H1 (cell line): Measurements from ENCODE around the gene HK1. TPM values are rescaled to one million over a fixed set of nuclear protein-coding genes. Genes with fewer than 3 reads are reported as not detected.

Experiments used
- CTCF ChIA-PET: fragments of 300-600 bp; sonication (Branson Sonifier 250); formaldehyde crosslinking; loops from one replicate; lab custom pipeline; 2021; ENCODE audit not compliant: partially characterized antibody; lab: Charles Lee
- POLR2A ChIA-PET: fragments of 300-600 bp; sonication (Branson Sonifier 250); formaldehyde crosslinking; loops from one replicate; lab custom pipeline; 2021; ENCODE audit warnings: inconsistent platforms; ENCODE audit not compliant: partially characterized antibody; lab: Charles Lee
- DNase-seq, 2 experiments: peaks; one replicate each; pipeline versions ENCODE4 v3.0.0 to v3.0.0-alpha.2; 2010 to 2022; ENCODE audit warnings: low spot score in 2 of 2, low read depth in 1 of 2, mixed read lengths in 1 of 2
- FAIRE-seq: peaks from 2 replicates; lab custom pipeline; 2011; peaks lifted over from hg19 to GRCh38; lab: Jason Lieb, UNC
- H2AFZ ChIP-seq: 2 replicates; pipeline ENCODE4 v1.8.1; 2012; ENCODE audit warnings: low read length, inconsistent platforms
- H2AK5ac ChIP-seq: 2 replicates; pipeline ENCODE4 v1.6.1; 2013; ENCODE audit warnings: low read depth, low read length
- H2BK120ac ChIP-seq: replicated peaks from 2 replicates; pipeline ENCODE3; 2013; ENCODE audit warnings: low read depth, low read length, inconsistent platforms
- H2BK12ac ChIP-seq: 2 replicates; pipeline ENCODE4 v1.6.1; 2013; ENCODE audit warnings: low read depth, low read length
- H2BK15ac ChIP-seq: 2 replicates; pipeline ENCODE4 v1.6.1; 2013; ENCODE audit warnings: low read length
- H2BK20ac ChIP-seq: 2 replicates; pipeline ENCODE4 v1.6.1; 2013; ENCODE audit warnings: low read length
- H2BK5ac ChIP-seq: 2 replicates; pipeline ENCODE4 v1.6.1; 2013; ENCODE audit warnings: low read depth, low read length
- H3K14ac ChIP-seq: 2 replicates; pipeline ENCODE4 v1.6.1; 2013; ENCODE audit warnings: inconsistent platforms; ENCODE audit not compliant: insufficient read length
- H3K18ac ChIP-seq: 2 replicates; pipeline ENCODE4 v1.6.1; 2013; ENCODE audit warnings: low read length; ENCODE audit errors: extremely low read depth
- H3K23ac ChIP-seq: 2 replicates; pipeline ENCODE4 v1.6.1; 2013; ENCODE audit warnings: inconsistent platforms; ENCODE audit not compliant: insufficient read length
- H3K23me2 ChIP-seq: 2 replicates; pipeline ENCODE4 v1.6.1; 2013; ENCODE audit warnings: low read depth, low read length
- H3K27ac ChIP-seq: 2 replicates; pipeline ENCODE4 v1.6.1; 2011; ENCODE audit warnings: low read depth, low read length, inconsistent platforms
- H3K27me3 ChIP-seq, 4 experiments: replicated peaks in 1 of 4; 1 replicate in 1 of 4; 2 replicates in 3 of 4; pipeline versions ENCODE4 v1.6.1 to v1.8.1; 2011 to 2013; ENCODE audit warnings: low read length in 3 of 4, mild to moderate bottlenecking in 3 of 4, inconsistent platforms in 2 of 4, mixed read lengths in 2 of 4, moderate library complexity in 1 of 4; ENCODE audit not compliant: control insufficient read depth in 3 of 4, insufficient read depth in 3 of 4; ENCODE audit errors: extremely low read depth in 1 of 4
- H3K36me3 ChIP-seq, 4 experiments: 2 replicates each; pipeline versions ENCODE4 v1.6.1 to v1.8.1; 2011 to 2013; ENCODE audit warnings: mild to moderate bottlenecking in 4 of 4, low read length in 3 of 4, moderate library complexity in 2 of 4, control low read depth in 1 of 4, inconsistent platforms in 1 of 4; ENCODE audit not compliant: insufficient read depth in 4 of 4, control insufficient read depth in 2 of 4
- H3K4ac ChIP-seq: replicated peaks from 2 replicates; pipeline ENCODE3; 2013; ENCODE audit warnings: low read length, low read depth, mixed read lengths, inconsistent platforms; ENCODE audit not compliant: insufficient read length
- H3K4me1 ChIP-seq, 4 experiments: replicated peaks in 1 of 4; 1 replicate in 1 of 4; 2 replicates in 3 of 4; pipeline versions ENCODE4 v1.6.1 to v1.8.1; 2011 to 2013; ENCODE audit warnings: low read length in 3 of 4, inconsistent platforms in 2 of 4, mixed read lengths in 1 of 4; ENCODE audit not compliant: insufficient read depth in 4 of 4, control insufficient read depth in 3 of 4
- H3K4me2 ChIP-seq, 2 experiments: 2 replicates each; pipeline versions ENCODE4 v1.6.1 to v1.8.1; 2011 to 2013; ENCODE audit warnings: low read depth in 2 of 2, low read length in 2 of 2, control low read depth in 1 of 2, inconsistent platforms in 1 of 2, mild to moderate bottlenecking in 1 of 2; ENCODE audit not compliant: insufficient read depth in 1 of 2
- H3K4me3 ChIP-seq, 4 experiments: fragments of 200-600, 300-600 bp in 1 of 4; sonication (generic), shearing (Covaris generic), sonication (Bioruptor Twin) in 1 of 4; 2 replicates each; pipeline versions ENCODE4 v1.5.1 to v1.8.1; 2011 to 2016; ENCODE audit warnings: low read length in 4 of 4, low read depth in 3 of 4, control low read depth in 2 of 4, inconsistent platforms in 2 of 4, mild to moderate bottlenecking in 2 of 4, mixed read lengths in 1 of 4, moderate library complexity in 1 of 4; ENCODE audit not compliant: insufficient read depth in 2 of 4; ENCODE audit errors: extremely low read depth in 1 of 4
- H3K56ac ChIP-seq: replicated peaks from 2 replicates; pipeline ENCODE3; 2013; ENCODE audit warnings: low read depth, mild to moderate bottlenecking, mixed read lengths, low read length, inconsistent platforms; ENCODE audit not compliant: insufficient read length
- H3K79me1 ChIP-seq: 2 replicates; pipeline ENCODE4 v1.6.1; 2013; ENCODE audit warnings: low read depth, low read length, control low read depth
- H3K79me2 ChIP-seq, 2 experiments: 2 replicates each; pipeline versions ENCODE4 v1.6.1 to v1.8.1; 2012 to 2013; ENCODE audit warnings: low read length in 2 of 2, mild to moderate bottlenecking in 2 of 2, inconsistent platforms in 1 of 2; ENCODE audit not compliant: insufficient read depth in 2 of 2, control insufficient read depth in 1 of 2
- H3K9ac ChIP-seq, 4 experiments: replicated peaks in 1 of 4; 1 replicate in 1 of 4; 2 replicates in 3 of 4; pipeline versions ENCODE4 v1.6.1 to v1.8.1; 2011 to 2013; ENCODE audit warnings: low read depth in 3 of 4, low read length in 3 of 4, control low read depth in 2 of 4, mild to moderate bottlenecking in 2 of 4, moderate library complexity in 2 of 4, inconsistent platforms in 1 of 4; ENCODE audit errors: extremely low read depth in 1 of 4
- H3K9me3 ChIP-seq, 2 experiments: 2 replicates each; pipeline versions ENCODE4 v1.6.1 to v1.8.1; 2012 to 2013; ENCODE audit warnings: mild to moderate bottlenecking in 2 of 2, moderate library complexity in 2 of 2, control low read depth in 1 of 2, inconsistent platforms in 1 of 2, low read depth in 1 of 2, low read length in 1 of 2, mixed read lengths in 1 of 2; ENCODE audit not compliant: insufficient read depth in 2 of 2
- H4K20me1 ChIP-seq, 2 experiments: replicated peaks in 1 of 2; 2 replicates each; pipeline versions ENCODE3 to v1.8.1; 2011 to 2013; ENCODE audit warnings: inconsistent platforms in 2 of 2, low read length in 2 of 2, mild to moderate bottlenecking in 1 of 2; ENCODE audit not compliant: insufficient read depth in 2 of 2, control insufficient read depth in 1 of 2
- H4K5ac ChIP-seq: 2 replicates; pipeline ENCODE4 v1.6.1; 2013; ENCODE audit warnings: low read length, low read depth, mixed read lengths, inconsistent platforms; ENCODE audit not compliant: insufficient read length
- H4K8ac ChIP-seq: 2 replicates; pipeline ENCODE4 v1.8.0; 2013; ENCODE audit warnings: mild to moderate bottlenecking, moderate library complexity, low read length, inconsistent platforms; ENCODE audit not compliant: insufficient read depth; ENCODE audit errors: extremely low read depth
- H4K91ac ChIP-seq: replicated peaks from 2 replicates; pipeline ENCODE3; 2013; ENCODE audit warnings: low read length, mixed read lengths, inconsistent platforms; ENCODE audit not compliant: insufficient read length
- BCL11A ChIP-seq, 2 experiments: IDR thresholded peaks; one replicate each; pipeline ENCODE4 v1.6.1; 2011; ENCODE audit warnings: low read depth in 2 of 2, low read length in 2 of 2, mild to moderate bottlenecking in 2 of 2
- CREB1 ChIP-seq: IDR thresholded peaks from 2 replicates; pipeline ENCODE4 v1.6.1; 2012; ENCODE audit warnings: inconsistent platforms
- CTBP2 ChIP-seq: IDR thresholded peaks from 2 replicates; pipeline ENCODE4 v1.7.0; 2011; ENCODE audit warnings: borderline replicate concordance, mild to moderate bottlenecking, moderate library complexity, mixed read lengths, low read length; ENCODE audit not compliant: insufficient read depth, insufficient read length
- EZH2 ChIP-seq: fragments of 200-600 bp; sonication (generic); IDR thresholded peaks from 2 replicates; pipeline ENCODE4 v1.7.1; 2012; ENCODE audit warnings: low read depth, mild to moderate bottlenecking, moderate library complexity, low read length, inconsistent platforms; ENCODE audit not compliant: severe bottlenecking
- GTF2F1 ChIP-seq: IDR thresholded peaks from 2 replicates; pipeline ENCODE4 v1.6.1; 2012; ENCODE audit warnings: low read depth, low read length, improper control_type of control experiment, borderline replicate concordance
- SP2 ChIP-seq: IDR thresholded peaks from 2 replicates; pipeline ENCODE4 v1.6.1; 2012; ENCODE audit warnings: mild to moderate bottlenecking, low read length, inconsistent platforms
- SP4 ChIP-seq: IDR thresholded peaks from 2 replicates; pipeline ENCODE4 v1.6.1; 2012; ENCODE audit warnings: low read length, inconsistent platforms
- YY1 ChIP-seq: IDR thresholded peaks from 2 replicates; pipeline ENCODE4 v1.6.1; 2011; ENCODE audit warnings: low read depth, mild to moderate bottlenecking, low read length
- WGBS, 2 experiments: shearing (Covaris generic) in 1 of 2; methylation state at CpG; one replicate each; pipeline versions ENCODE4 v1.1.6 to v1.1.7; 2013 to 2015; ENCODE audit warnings: low lambda C conversion rate in 2 of 2, mixed read lengths in 2 of 2, inconsistent platforms in 1 of 2, low coverage in 1 of 2, missing lambda C conversion rate in 1 of 2; ENCODE audit not compliant: insufficient replicate concordance in 2 of 2, insufficient coverage in 1 of 2, insufficient read length in 1 of 2; ENCODE audit errors: extremely low coverage in 1 of 2, missing lambda C conversion rate in 1 of 2; 5-methylcytosine and 5-hydroxymethylcytosine counted together
- polyA plus RNA-seq, 7 experiments: library from polyadenylated mRNA; depleted of rRNA in 3 of 7; stranded (reverse) in 5 of 7; unstranded in 2 of 7; fragments of >200 nt in 5 of 7; fragments of 200-250 nt in 2 of 7; gene quantifications; 1 replicate in 5 of 7; 2 replicates in 1 of 7; 4 replicates in 1 of 7; pipeline versions ENCODE4 v1.2.1 to v1.2.3, GENCODE V29; 2011 to 2013; ENCODE audit warnings: missing spikeins in 2 of 7, mixed read lengths in 2 of 7
- total RNA-seq: library from RNA; stranded (reverse); fragmentation: NEBNext Ultra II Directional; extraction: Animal tissue kit (Norgen Biotek cat#: 25700); gene quantifications from 2 replicates; pipeline ENCODE4 v1.2.1, GENCODE V29; 2021

Gene HK1
- total and polyA plus RNA-seq, 2 of the 8 experiments (the other 6 are each of a cell fraction or from before 2014, with no cell fraction given): 55.8 to 247 TPM

DNA sequence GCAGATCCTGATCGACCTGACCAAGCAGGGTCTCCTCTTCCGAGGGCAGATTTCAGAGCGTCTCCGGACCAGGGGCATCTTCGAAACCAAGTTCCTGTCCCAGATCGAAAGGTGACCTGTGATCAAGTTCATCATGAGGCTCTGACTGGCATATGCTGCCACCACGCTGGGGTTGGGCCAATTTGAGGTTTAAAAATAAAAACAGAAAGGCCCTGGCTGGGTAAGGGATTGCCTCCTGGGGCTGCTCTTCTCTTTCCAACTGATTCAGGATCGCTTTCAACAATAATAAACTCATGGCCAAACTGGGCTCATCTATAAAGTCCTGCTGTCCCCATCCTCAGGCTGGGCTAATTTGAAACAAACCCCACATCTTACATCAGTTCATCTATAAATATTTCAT is 17.1 kb upstream of the HK1 start:
- Histone ChIP-seq H3K4me1 (no peaks in the 10 kb centered on the region), H3K4me2 (no peak overlapping the region), H3K79me1 (no peaks in the 10 kb centered on the region), H2BK5ac (no peak overlapping the region), H3K4ac (no peak overlapping the region), H3K9me3 (no peaks in the 10 kb centered on the region), H2BK15ac (no peak overlapping the region), H2BK12ac (no peak overlapping the region), H3K14ac (no peak overlapping the region), H3K4me3 (no peak overlapping the region), H3K56ac (no peak overlapping the region), H3K18ac (no peak overlapping the region), H3K9ac (no peak overlapping the region), H2AK5ac (no peak overlapping the region), H2BK20ac (no peak overlapping the region), H4K20me1 (no peaks in the 10 kb centered on the region), H3K27ac (no peak overlapping the region), H3K27me3 (no peaks in the 10 kb centered on the region), H3K36me3 (no peaks in the 10 kb centered on the region), H4K91ac (no peak overlapping the region), H3K23ac (no peak overlapping the region), H3K79me2 (no peaks in the 10 kb centered on the region), H4K5ac (no peak overlapping the region), H4K8ac (no peak overlapping the region), H2AFZ (peak overlapping the region; percentile 86; the same call in 1 of the 2 replicates), H3K23me2 (no peaks in the 10 kb centered on the region), H2BK120ac (no peak overlapping the region)
- FAIRE-seq: no peak
- 91% methylated on average over 8 of the region's 8 CpGs; no CpG with 5 or more reads in 1 of the 2 experiments for WGBS, 2 experiments
- DNase-seq: no peak
- POLR2A ChIA-PET: no interaction called here
- TF ChIP-seq YY1 (no peak), CREB1 (no peak), EZH2 (no peak), CTBP2 (no peak), SP2 (no peak), SP4 (no peak), BCL11A (IDR thresholded peaks at IDR 0.05; ENCODE audit: low read depth in 2 of 2, low read length in 2 of 2) (no peak), GTF2F1 (no peak)
- CTCF ChIA-PET: interaction anchor here (1.7 kb wide), 1 partner anchor 15 kb away, joined by 5 read pairs; no protein-coding TSS in a partner anchor
